PFSK-1 (cell line): ENCODE results near the gene RAB44.

Source experiments
- POLR2AphosphoS5 ChIP-seq: IDR thresholded peaks from 2 replicates; pipeline ENCODE4 v1.6.1; 2012; ENCODE audit warnings: low read depth, mild to moderate bottlenecking, control low read depth, low read length, moderate library complexity
- SIN3A ChIP-seq: IDR thresholded peaks from 2 replicates; pipeline ENCODE4 v1.6.1; 2012; ENCODE audit warnings: mild to moderate bottlenecking, low read length, moderate library complexity, borderline replicate concordance; ENCODE audit not compliant: insufficient read depth
- TF ChIP-seq, protein P1 (sequence below), 2 experiments: IDR thresholded peaks; 2 replicates each; pipeline versions ENCODE4 v1.6.1 to v1.8.0; 2011 to 2012; ENCODE audit warnings: low read depth in 2 of 2, low read length in 2 of 2, control low read depth in 1 of 2, inconsistent platforms in 1 of 2, mild to moderate bottlenecking in 1 of 2, moderate library complexity in 1 of 2; ENCODE audit not compliant: insufficient read depth in 1 of 2

DNA sequence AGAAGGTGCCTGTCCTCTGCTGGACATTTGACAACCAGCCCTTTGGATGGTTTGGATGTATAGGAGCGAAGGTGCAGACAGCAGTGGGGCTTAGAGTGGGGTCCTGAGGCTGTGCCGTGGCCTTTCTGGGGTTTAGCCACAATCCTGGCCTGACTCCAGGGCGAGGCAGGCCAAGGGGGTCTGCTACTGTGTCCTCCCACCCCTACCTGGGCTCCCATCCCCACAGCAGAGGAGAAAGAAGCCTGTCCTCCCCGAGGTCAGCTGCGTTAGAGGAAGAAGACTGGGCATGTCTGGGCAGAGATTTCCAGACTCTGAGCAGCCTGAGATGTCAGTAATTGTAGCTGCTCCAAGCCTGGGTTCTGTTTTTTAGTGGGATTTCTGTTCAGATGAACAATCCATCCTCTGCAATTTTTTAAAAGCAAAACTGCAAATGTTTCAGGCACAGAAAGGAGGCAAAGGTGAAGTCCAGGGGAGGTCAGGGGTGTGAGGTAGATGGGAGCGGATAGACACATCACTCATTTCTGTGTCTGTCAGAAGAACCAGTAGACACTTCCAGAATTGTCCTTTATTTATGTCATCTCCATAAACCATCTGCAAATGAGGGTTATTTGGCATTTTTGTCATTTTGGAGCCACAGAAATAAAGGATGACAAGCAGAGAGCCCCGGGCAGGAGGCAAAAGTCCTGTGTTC is 20.4 kb upstream of the RAB44 start:
- TF ChIP-seq, protein P1, sequence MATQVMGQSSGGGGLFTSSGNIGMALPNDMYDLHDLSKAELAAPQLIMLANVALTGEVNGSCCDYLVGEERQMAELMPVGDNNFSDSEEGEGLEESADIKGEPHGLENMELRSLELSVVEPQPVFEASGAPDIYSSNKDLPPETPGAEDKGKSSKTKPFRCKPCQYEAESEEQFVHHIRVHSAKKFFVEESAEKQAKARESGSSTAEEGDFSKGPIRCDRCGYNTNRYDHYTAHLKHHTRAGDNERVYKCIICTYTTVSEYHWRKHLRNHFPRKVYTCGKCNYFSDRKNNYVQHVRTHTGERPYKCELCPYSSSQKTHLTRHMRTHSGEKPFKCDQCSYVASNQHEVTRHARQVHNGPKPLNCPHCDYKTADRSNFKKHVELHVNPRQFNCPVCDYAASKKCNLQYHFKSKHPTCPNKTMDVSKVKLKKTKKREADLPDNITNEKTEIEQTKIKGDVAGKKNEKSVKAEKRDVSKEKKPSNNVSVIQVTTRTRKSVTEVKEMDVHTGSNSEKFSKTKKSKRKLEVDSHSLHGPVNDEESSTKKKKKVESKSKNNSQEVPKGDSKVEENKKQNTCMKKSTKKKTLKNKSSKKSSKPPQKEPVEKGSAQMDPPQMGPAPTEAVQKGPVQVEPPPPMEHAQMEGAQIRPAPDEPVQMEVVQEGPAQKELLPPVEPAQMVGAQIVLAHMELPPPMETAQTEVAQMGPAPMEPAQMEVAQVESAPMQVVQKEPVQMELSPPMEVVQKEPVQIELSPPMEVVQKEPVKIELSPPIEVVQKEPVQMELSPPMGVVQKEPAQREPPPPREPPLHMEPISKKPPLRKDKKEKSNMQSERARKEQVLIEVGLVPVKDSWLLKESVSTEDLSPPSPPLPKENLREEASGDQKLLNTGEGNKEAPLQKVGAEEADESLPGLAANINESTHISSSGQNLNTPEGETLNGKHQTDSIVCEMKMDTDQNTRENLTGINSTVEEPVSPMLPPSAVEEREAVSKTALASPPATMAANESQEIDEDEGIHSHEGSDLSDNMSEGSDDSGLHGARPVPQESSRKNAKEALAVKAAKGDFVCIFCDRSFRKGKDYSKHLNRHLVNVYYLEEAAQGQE (IDR thresholded peaks at IDR 0.05; ENCODE audit: insufficient read depth in 1 of 2, low read depth in 2 of 2, low read length in 2 of 2), result no peak
- TF ChIP-seq POLR2AphosphoS5, result no peak
- TF ChIP-seq SIN3A, result no peak
